AG04450 (cell line): ENCODE measurements around the gene NCBP2L. TPM values are rescaled to one million over a fixed set of nuclear protein-coding genes. Genes with fewer than 3 reads are reported as not detected.
"Not testable (repeated sequence)": the region's sequence is repeated elsewhere in the genome, so short reads cannot be mapped to it uniquely, and the experiment has no call there.

ENCODE experiments used
- CTCF ChIA-PET: fragments of 300-600, 350-600 bp; formaldehyde crosslinking; extraction: SDS; loops from one replicate; lab custom pipeline; 2022; ENCODE audit warnings: antibody characterized with exemption, inconsistent platforms; lab: Charles Lee
- POLR2A ChIA-PET: fragments of 350-600 bp; formaldehyde crosslinking; extraction: SDS; loops from one replicate; lab custom pipeline; 2021; ENCODE audit warnings: antibody characterized with exemption, inconsistent platforms; lab: Yijun Ruan, JAX
- DNase-seq: peaks from one replicate; pipeline ENCODE4 v3.0.0-alpha.2; 2011; ENCODE audit warnings: low read depth, low spot score
- H3K27ac ChIP-seq: one replicate; pipeline ENCODE4 v1.5.1; 2012; ENCODE audit warnings: low read depth, low read length, control low read depth
- H3K27me3 ChIP-seq: one replicate; pipeline ENCODE4 v1.6.0; 2012; ENCODE audit warnings: low read length; ENCODE audit not compliant: control insufficient read depth, insufficient read depth
- H3K4me3 ChIP-seq: 2 replicates; pipeline ENCODE4 v1.5.1; 2011; ENCODE audit warnings: mild to moderate bottlenecking, low read depth, low read length, control low read depth
- H3K9me3 ChIP-seq: 2 replicates; pipeline ENCODE4 v1.5.1; 2012; ENCODE audit warnings: low read length; ENCODE audit not compliant: control insufficient read depth, insufficient read depth
- CTCF ChIP-seq: IDR thresholded peaks from 2 replicates; pipeline ENCODE4 v1.5.1; 2011; ENCODE audit warnings: low read depth, low read length, control low read depth, inconsistent platforms
- polyA plus RNA-seq: library from polyadenylated mRNA; depleted of rRNA; stranded (reverse); fragments of >200 nt; gene quantifications from 2 replicates; pipeline ENCODE4 v1.2.3, GENCODE V29; 2011

NCBP2L gene
- polyA plus RNA-seq, 1 experiment: not detected

GRCh38 chrX:107787827-107788226 lies 10.3 kb downstream of the NCBP2L start:
- H3K9me3 ChIP-seq: no peaks in the 10 kb centered on the region
- H3K4me3 ChIP-seq: no peak overlapping the region
- DNase-seq: no peak
- no peak overlapping the region for H3K27ac ChIP-seq
- POLR2A ChIA-PET: no interaction called here
- TF ChIP-seq CTCF: no peak
- CTCF ChIA-PET: no interaction called here
- H3K27me3 ChIP-seq: no peaks in the 10 kb centered on the region

DNA sequence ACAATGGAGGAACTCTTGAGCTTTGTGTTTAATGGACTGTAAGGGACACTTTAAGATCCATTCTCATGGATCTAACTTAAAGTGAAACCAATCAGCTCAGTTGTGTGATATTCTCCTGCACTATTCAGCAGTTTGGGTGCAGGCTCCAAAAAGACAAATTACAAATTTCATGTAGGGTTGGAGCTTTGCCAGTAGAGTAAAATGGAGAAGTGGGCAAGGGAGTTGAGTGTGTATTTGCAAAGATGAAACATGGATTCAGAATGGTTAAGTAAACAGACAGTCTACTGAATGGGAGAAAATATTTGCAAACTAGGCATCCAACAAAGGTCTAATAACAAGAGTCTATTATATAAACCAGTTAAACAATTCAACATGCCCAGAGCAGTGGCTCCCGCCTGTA lies 26.9 kb downstream of the NCBP2L start:
- no peak overlapping the region for H3K4me3 ChIP-seq
- no peaks in the 10 kb centered on the region for H3K27me3 ChIP-seq
- H3K27ac ChIP-seq: no peak overlapping the region
- POLR2A ChIA-PET: no interaction called here
- no peak for DNase-seq
- no peaks in the 10 kb centered on the region for H3K9me3 ChIP-seq
- no peak for TF ChIP-seq CTCF
- CTCF ChIA-PET: no interaction called here

GRCh38 chrX:107805179-107805578 lies 27.6 kb downstream of the NCBP2L start:
- Histone ChIP-seq H3K4me3 (no peak overlapping the region), H3K9me3 (no peaks in the 10 kb centered on the region), H3K27ac (no peak overlapping the region), H3K27me3 (no peaks in the 10 kb centered on the region)
- no peak for TF ChIP-seq CTCF
- DNase-seq: no peak
- CTCF ChIA-PET: no interaction called here
- POLR2A ChIA-PET: no interaction called here

- H3K27me3 ChIP-seq, H3K9me3 ChIP-seq, H3K4me3 ChIP-seq, CTCF ChIA-PET, POLR2A ChIA-PET, DNase-seq, H3K27ac ChIP-seq: not testable (repeated sequence)
Measured at GRCh38 chrX:107810053-107810452, 32.5 kb downstream of the NCBP2L start.

GRCh38 chrX:107818900-107819521 lies 41.5 kb downstream of the NCBP2L start:
- no peak for TF ChIP-seq CTCF
- no peak for DNase-seq
- Histone ChIP-seq H3K27me3 (no peaks in the 10 kb centered on the region), H3K4me3 (no peak overlapping the region), H3K27ac (no peak overlapping the region), H3K9me3 (peaks cover 7% of the 10 kb centered on the region)
- ChIA-PET POLR2A (no interaction called here), CTCF (no interaction called here)

DNA sequence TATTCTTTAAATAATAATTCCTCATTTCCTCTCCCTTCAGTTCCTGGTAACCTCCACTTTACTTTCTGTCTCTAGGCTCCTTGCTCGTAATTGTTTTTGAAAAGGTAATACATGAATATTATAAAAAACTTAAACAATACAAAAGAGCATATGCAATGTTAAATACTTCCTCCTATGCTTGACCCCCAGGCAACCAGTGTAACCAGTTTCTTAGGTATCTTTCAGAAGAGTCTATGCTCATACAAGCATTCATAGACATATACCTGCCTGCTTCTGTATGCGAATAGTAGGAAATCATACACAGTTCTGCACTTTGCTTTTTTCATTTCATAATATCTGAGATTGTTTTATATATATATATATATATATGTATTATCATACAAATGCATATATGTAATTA lies 45.5 kb downstream of the NCBP2L start:
- TF ChIP-seq CTCF: no peak

More for the DNA sequence above, 45.5 kb downstream of the NCBP2L start:
- Histone ChIP-seq H3K4me3 (no peak overlapping the region), H3K27ac (no peak overlapping the region), H3K9me3 (peaks cover 7% of the 10 kb centered on the region), H3K27me3 (no peaks in the 10 kb centered on the region)
- CTCF ChIA-PET: no interaction called here
- DNase-seq: no peak
- POLR2A ChIA-PET: no interaction called here
